ENCODE results near the gene BHMT. TPM values are rescaled to one million over a fixed set of nuclear protein-coding genes. Genes with fewer than 3 reads are reported as not detected.

Gene BHMT
- total and polyA plus RNA-seq, 2 experiments from 2014 or later: 2.6 to 4.2 TPM

DNA sequence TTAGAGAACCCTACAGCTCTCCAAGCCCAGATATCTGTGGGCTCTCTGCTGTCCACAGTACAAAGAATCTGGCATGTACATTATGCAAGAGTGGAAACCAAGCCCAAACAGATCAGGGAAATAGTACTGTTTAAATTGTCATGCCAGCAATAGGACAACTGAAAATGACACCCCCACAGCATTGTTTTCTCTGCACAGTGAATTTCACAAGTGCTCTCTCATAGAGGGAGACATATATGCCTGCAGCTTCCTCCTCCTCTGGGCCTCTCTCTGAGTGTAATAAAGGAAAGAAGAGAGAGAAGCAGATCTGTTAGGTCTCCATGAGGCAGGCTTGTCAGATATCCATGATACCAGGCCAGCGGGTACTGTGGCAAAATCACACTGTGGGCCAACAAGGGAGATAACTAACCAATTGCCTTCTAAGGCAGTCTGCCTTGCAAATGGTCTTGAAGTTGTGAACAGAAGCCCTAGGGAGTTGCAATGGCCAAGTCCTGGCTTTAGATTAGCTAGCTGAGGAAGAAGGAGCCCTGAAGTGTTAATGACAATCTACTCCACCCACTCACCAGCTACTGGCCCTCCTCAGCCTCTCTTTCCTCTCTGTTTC is 69.9 kb downstream of the BHMT start:
- TF ChIP-seq CREB1 (CRISPR knock-in tag; IDR thresholded peaks at IDR 0.05; ENCODE audit: low read depth): no peak
- no peak for TF ChIP-seq NANOG (IDR thresholded peaks at IDR 0.05; ENCODE audit: borderline replicate concordance)
- TF ChIP-seq, protein P1, sequence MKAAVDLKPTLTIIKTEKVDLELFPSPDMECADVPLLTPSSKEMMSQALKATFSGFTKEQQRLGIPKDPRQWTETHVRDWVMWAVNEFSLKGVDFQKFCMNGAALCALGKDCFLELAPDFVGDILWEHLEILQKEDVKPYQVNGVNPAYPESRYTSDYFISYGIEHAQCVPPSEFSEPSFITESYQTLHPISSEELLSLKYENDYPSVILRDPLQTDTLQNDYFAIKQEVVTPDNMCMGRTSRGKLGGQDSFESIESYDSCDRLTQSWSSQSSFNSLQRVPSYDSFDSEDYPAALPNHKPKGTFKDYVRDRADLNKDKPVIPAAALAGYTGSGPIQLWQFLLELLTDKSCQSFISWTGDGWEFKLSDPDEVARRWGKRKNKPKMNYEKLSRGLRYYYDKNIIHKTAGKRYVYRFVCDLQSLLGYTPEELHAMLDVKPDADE (IDR thresholded peaks at IDR 0.05): no peak
- TF ChIP-seq, protein P2, sequence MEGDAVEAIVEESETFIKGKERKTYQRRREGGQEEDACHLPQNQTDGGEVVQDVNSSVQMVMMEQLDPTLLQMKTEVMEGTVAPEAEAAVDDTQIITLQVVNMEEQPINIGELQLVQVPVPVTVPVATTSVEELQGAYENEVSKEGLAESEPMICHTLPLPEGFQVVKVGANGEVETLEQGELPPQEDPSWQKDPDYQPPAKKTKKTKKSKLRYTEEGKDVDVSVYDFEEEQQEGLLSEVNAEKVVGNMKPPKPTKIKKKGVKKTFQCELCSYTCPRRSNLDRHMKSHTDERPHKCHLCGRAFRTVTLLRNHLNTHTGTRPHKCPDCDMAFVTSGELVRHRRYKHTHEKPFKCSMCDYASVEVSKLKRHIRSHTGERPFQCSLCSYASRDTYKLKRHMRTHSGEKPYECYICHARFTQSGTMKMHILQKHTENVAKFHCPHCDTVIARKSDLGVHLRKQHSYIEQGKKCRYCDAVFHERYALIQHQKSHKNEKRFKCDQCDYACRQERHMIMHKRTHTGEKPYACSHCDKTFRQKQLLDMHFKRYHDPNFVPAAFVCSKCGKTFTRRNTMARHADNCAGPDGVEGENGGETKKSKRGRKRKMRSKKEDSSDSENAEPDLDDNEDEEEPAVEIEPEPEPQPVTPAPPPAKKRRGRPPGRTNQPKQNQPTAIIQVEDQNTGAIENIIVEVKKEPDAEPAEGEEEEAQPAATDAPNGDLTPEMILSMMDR (conservative IDR thresholded peaks at IDR 0.05; ENCODE audit: low read depth in 2 of 2): no peak
- no peak for TF ChIP-seq EZH2 (IDR thresholded peaks at IDR 0.05; ENCODE audit: low read depth, unreplicated experiment)
- no peak for TF ChIP-seq STAT1 (IDR thresholded peaks at IDR 0.05; ENCODE audit: unreplicated experiment)
- TF ChIP-seq, protein P3, sequence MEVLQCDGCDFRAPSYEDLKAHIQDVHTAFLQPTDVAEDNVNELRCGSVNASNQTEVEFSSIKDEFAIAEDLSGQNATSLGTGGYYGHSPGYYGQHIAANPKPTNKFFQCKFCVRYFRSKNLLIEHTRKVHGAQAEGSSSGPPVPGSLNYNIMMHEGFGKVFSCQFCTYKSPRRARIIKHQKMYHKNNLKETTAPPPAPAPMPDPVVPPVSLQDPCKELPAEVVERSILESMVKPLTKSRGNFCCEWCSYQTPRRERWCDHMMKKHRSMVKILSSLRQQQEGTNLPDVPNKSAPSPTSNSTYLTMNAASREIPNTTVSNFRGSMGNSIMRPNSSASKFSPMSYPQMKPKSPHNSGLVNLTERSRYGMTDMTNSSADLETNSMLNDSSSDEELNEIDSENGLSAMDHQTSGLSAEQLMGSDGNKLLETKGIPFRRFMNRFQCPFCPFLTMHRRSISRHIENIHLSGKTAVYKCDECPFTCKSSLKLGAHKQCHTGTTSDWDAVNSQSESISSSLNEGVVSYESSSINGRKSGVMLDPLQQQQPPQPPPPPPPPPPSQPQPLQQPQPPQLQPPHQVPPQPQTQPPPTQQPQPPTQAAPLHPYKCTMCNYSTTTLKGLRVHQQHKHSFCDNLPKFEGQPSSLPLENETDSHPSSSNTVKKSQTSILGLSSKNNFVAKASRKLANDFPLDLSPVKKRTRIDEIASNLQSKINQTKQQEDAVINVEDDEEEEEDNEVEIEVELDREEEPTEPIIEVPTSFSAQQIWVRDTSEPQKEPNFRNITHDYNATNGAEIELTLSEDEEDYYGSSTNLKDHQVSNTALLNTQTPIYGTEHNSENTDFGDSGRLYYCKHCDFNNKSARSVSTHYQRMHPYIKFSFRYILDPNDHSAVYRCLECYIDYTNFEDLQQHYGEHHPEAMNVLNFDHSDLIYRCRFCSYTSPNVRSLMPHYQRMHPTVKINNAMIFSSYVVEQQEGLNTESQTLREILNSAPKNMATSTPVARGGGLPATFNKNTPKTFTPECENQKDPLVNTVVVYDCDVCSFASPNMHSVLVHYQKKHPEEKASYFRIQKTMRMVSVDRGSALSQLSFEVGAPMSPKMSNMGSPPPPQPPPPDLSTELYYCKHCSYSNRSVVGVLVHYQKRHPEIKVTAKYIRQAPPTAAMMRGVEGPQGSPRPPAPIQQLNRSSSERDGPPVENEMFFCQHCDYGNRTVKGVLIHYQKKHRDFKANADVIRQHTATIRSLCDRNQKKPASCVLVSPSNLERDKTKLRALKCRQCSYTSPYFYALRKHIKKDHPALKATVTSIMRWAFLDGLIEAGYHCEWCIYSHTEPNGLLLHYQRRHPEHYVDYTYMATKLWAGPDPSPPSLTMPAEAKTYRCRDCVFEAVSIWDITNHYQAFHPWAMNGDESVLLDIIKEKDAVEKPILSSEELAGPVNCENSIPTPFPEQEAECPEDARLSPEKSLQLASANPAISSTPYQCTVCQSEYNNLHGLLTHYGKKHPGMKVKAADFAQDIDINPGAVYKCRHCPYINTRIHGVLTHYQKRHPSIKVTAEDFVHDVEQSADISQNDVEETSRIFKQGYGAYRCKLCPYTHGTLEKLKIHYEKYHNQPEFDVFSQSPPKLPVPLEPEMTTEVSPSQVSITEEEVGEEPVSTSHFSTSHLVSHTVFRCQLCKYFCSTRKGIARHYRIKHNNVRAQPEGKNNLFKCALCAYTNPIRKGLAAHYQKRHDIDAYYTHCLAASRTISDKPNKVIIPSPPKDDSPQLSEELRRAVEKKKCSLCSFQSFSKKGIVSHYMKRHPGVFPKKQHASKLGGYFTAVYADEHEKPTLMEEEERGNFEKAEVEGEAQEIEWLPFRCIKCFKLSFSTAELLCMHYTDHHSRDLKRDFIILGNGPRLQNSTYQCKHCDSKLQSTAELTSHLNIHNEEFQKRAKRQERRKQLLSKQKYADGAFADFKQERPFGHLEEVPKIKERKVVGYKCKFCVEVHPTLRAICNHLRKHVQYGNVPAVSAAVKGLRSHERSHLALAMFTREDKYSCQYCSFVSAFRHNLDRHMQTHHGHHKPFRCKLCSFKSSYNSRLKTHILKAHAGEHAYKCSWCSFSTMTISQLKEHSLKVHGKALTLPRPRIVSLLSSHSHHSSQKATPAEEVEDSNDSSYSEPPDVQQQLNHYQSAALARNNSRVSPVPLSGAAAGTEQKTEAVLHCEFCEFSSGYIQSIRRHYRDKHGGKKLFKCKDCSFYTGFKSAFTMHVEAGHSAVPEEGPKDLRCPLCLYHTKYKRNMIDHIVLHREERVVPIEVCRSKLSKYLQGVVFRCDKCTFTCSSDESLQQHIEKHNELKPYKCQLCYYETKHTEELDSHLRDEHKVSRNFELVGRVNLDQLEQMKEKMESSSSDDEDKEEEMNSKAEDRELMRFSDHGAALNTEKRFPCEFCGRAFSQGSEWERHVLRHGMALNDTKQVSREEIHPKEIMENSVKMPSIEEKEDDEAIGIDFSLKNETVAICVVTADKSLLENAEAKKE (CRISPR knock-in tag; IDR thresholded peaks at IDR 0.05): no peak
- no peak overlapping the region for H3K4me3 ChIP-seq
- no peak overlapping the region for H3K4me3 Mint-ChIP-seq
- no peaks in the 10 kb centered on the region for H3K27me3 ChIP-seq (ENCODE audit: insufficient read depth)
- no peak for DNase-seq (ENCODE audit: low spot score)
- H3K27ac ChIP-seq (ENCODE audit: low read depth): 0 out of 2 replicates have a peak overlapping the region, but pooled peaks have one; percentile 61
- H3K9me2 ChIP-seq (ENCODE audit: insufficient read depth): no peaks in the 10 kb centered on the region
- no peaks in the 10 kb centered on the region for H3K36me3 ChIP-seq (ENCODE audit: insufficient read depth)
- no peaks in the 10 kb centered on the region for H3F3A ChIP-seq (replicated peaks; ENCODE audit: low read depth)
- peaks cover 3% of the 10 kb centered on the region; the same call in 1 of the 3 replicates for H3K4me1 Mint-ChIP-seq
- H4K20me1 ChIP-seq (replicated peaks; ENCODE audit: insufficient read depth): no peaks in the 10 kb centered on the region
- H3K27ac Mint-ChIP-seq: no peak overlapping the region
- H3K79me2 ChIP-seq (replicated peaks; ENCODE audit: insufficient read depth): no peaks in the 10 kb centered on the region
- ATAC-seq: peak; percentile 64
- H3K36me3 Mint-ChIP-seq (ENCODE audit: low read depth): no peaks in the 10 kb centered on the region
- no peaks in the 10 kb centered on the region for H3K4me1 ChIP-seq (ENCODE audit: insufficient read depth)
- H2AFZ ChIP-seq: peak overlapping the region; percentile 72
- no peak overlapping the region for H3K4me2 ChIP-seq
- H3K27me3 Mint-ChIP-seq (ENCODE audit: insufficient read depth, low read depth, poor library complexity): peaks cover 2% of the 10 kb centered on the region
- no peaks in the 10 kb centered on the region for H3K9me3 Mint-ChIP-seq

Small RNA genes lying within 50 kb of the gene (small RNA-seq; reads per million reads assigned to genes)
- not detected for gene RNY3P1 (ENCODE audit: low replicate concordance)

Other genes starting within 250 kb of the BHMT start
- gene ARSB, start 126.5 kb upstream of the BHMT start, total RNA-seq (2014; rRNA removed; shearing (Covaris generic)): 24.6 and 27.2 TPM in 2 replicates
- 7.4 and 7.8 TPM in 2 replicates for gene ARSB, start 126.5 kb upstream of the BHMT start, polyA plus RNA-seq (2016; fragmentation: Nextera tagmentation; extraction: Ambion mirVana)
- gene DMGDH, start 42.1 kb upstream of the BHMT start, total RNA-seq (2014; rRNA removed; shearing (Covaris generic)): 0.52 TPM in 1 of 2 replicates, not detected in the other
- gene DMGDH, start 42.1 kb upstream of the BHMT start, polyA plus RNA-seq (2016; fragmentation: Nextera tagmentation; extraction: Ambion mirVana): 0.63 and 0.94 TPM in 2 replicates
- 1.7 and 2.5 TPM in 2 replicates for gene BHMT2, start 42.0 kb upstream of the BHMT start, total RNA-seq (2014; rRNA removed; shearing (Covaris generic))
- gene BHMT2, start 42.0 kb upstream of the BHMT start, polyA plus RNA-seq (2016; fragmentation: Nextera tagmentation; extraction: Ambion mirVana): 1.1 and 1.9 TPM in 2 replicates
- 15.9 and 18.4 TPM in 2 replicates for gene JMY, start 124.3 kb downstream of the BHMT start, total RNA-seq (2014; rRNA removed; shearing (Covaris generic))
- 6.1 and 6.2 TPM in 2 replicates for gene JMY, start 124.3 kb downstream of the BHMT start, polyA plus RNA-seq (2016; fragmentation: Nextera tagmentation; extraction: Ambion mirVana)

Data from GM23338 (cell line).